GM12878 (cell line): ENCODE data around the gene CHRNG. TPM values are rescaled to one million over a fixed set of nuclear protein-coding genes. Genes with fewer than 3 reads are reported as not detected.

Experiments
- ATAC-seq: fragments of 200-7000 bp; cut with Tn5 transposase; 3 replicates; pipeline ENCODE4 v1.9.1; 2020; ENCODE audit warnings: mild to moderate bottlenecking, moderate library complexity
- BruUV-seq: library from RNA; stranded (reverse); fragments of 400-500 nt; replicated peaks from 2 replicates; lab custom pipeline; 2021; lab: Mats Ljungman, UMichigan
- CTCF ChIA-PET: fragments of 300-600 bp; sonication (Branson Sonifier 250); formaldehyde crosslinking; extraction: SDS; loops from one replicate; lab custom pipeline; 2021; ENCODE audit warnings: inconsistent platforms; lab: Yijun Ruan, JAX
- POLR2A ChIA-PET: fragments of 350-600 bp; formaldehyde crosslinking; extraction: SDS; loops from one replicate; lab custom pipeline; 2021; ENCODE audit warnings: inconsistent platforms; lab: Charles Lee
- RAD21 ChIA-PET: fragments of 300-600 bp; sonication (Branson Sonifier 250); formaldehyde crosslinking; loops from one replicate; lab custom pipeline; 2023; ENCODE audit warnings: antibody characterized with exemption; ENCODE audit not compliant: unreplicated experiment; lab: Charles Lee
- SMC1A ChIA-PET: fragments of 300-600 bp; sonication (Branson Sonifier 250); formaldehyde crosslinking; loops from one replicate; lab custom pipeline; 2023; ENCODE audit not compliant: unreplicated experiment, uncharacterized antibody; lab: Charles Lee
- DNase-seq: peaks from one replicate; pipeline ENCODE4 v3.0.0-alpha.2; 2011; ENCODE audit warnings: low read depth, low spot score
- FAIRE-seq: peaks from 3 replicates; lab custom pipeline; 2011; peaks lifted over from hg19 to GRCh38; lab: Jason Lieb, UNC
- H2AFZ ChIP-seq: 2 replicates; pipeline ENCODE4 v1.6.0; 2011; ENCODE audit warnings: low read depth, low read length, control low read depth; ENCODE audit not compliant: control insufficient read depth
- H3K27ac ChIP-seq: 2 replicates; pipeline ENCODE4 v1.5.1; 2011; ENCODE audit warnings: control low read depth; ENCODE audit not compliant: control insufficient read depth, insufficient read depth
- H3K27me3 ChIP-seq, 2 experiments: replicated peaks in 1 of 2; 2 replicates each; pipeline versions ENCODE4 v1.6.0 to v1.6.1; 2011; ENCODE audit warnings: low read length in 1 of 2; ENCODE audit not compliant: control insufficient read depth in 2 of 2, insufficient read depth in 2 of 2
- H3K36me3 ChIP-seq, 2 experiments: 2 replicates each; pipeline ENCODE4 v1.5.1; 2011; ENCODE audit warnings: low read length in 1 of 2; ENCODE audit not compliant: control insufficient read depth in 2 of 2, insufficient read depth in 2 of 2
- H3K4me1 ChIP-seq: 2 replicates; pipeline ENCODE4 v1.6.1; 2011; ENCODE audit warnings: mild to moderate bottlenecking, low read length, moderate library complexity, mixed read lengths; ENCODE audit not compliant: control insufficient read depth, insufficient read depth
- H3K4me2 ChIP-seq: 2 replicates; pipeline ENCODE4 v1.6.0; 2011; ENCODE audit warnings: control low read depth; ENCODE audit not compliant: control insufficient read depth, insufficient read depth
- H3K4me3 ChIP-seq: fragments of 200-600 bp; sonication (generic); 2 replicates; pipeline ENCODE4 v1.5.1; 2016
- H3K79me2 ChIP-seq: 2 replicates; pipeline ENCODE4 v1.6.0; 2011; ENCODE audit warnings: low read length; ENCODE audit not compliant: control insufficient read depth, insufficient read depth
- H3K9ac ChIP-seq: 2 replicates; pipeline ENCODE4 v1.8.0; 2011; ENCODE audit warnings: low read length, control low read depth, mixed read lengths; ENCODE audit not compliant: control insufficient read depth, insufficient read depth
- H3K9me3 ChIP-seq: replicated peaks from 3 replicates; pipeline ENCODE4 v1.5.1; 2011; ENCODE audit warnings: mild to moderate bottlenecking, low read length; ENCODE audit not compliant: control insufficient read depth, insufficient read depth
- H4K20me1 ChIP-seq: 2 replicates; pipeline ENCODE4 v1.6.0; 2011; ENCODE audit not compliant: control insufficient read depth, insufficient read depth
- MTA3 ChIP-seq: IDR thresholded peaks from 2 replicates; pipeline ENCODE4 v1.6.1; 2012; ENCODE audit warnings: low read length, inconsistent platforms, borderline replicate concordance
- RAD21 ChIP-seq: IDR thresholded peaks from 2 replicates; pipeline ENCODE4 v1.6.1; 2011; ENCODE audit warnings: mild to moderate bottlenecking, low read depth, low read length, moderate library complexity; ENCODE audit not compliant: insufficient read depth
- RB1 ChIP-seq: fragments of 450-650 bp; formaldehyde crosslinking; IDR thresholded peaks from 2 replicates; pipeline ENCODE4 v1.6.1; 2017; ENCODE audit warnings: mild to moderate bottlenecking, borderline replicate concordance
- SMAD5 ChIP-seq: IDR thresholded peaks from 2 replicates; pipeline ENCODE4 v1.6.1; 2016; ENCODE audit warnings: antibody characterized with exemption, low read depth
- SP1 ChIP-seq: IDR thresholded peaks from one replicate; pipeline ENCODE4 v1.6.1; 2011; ENCODE audit warnings: low read depth, low read length
- SUZ12 ChIP-seq: fragments of 200-600 bp; sonication (generic); IDR thresholded peaks from one replicate; pipeline ENCODE4 v1.6.1; 2018; ENCODE audit warnings: antibody characterized with exemption, mild to moderate bottlenecking; ENCODE audit not compliant: unreplicated experiment
- WGBS: methylation state at CpG from one replicate; pipeline ENCODE4 v1.1.6; 2016; ENCODE audit warnings: low lambda C conversion rate; ENCODE audit not compliant: insufficient replicate concordance, insufficient coverage; ENCODE audit errors: missing lambda C conversion rate; 5-methylcytosine and 5-hydroxymethylcytosine counted together
- in situ Hi-C: fragments of 300-500 bp; cut with MboI; formaldehyde crosslinking; loops from 9 replicates; pipeline ENCODE4 v1.14.3; 2018; ENCODE audit warnings: mixed read lengths
- intact Hi-C: fragments of 100-400 bp; cut with micrococcal nuclease; formaldehyde crosslinking; loops from one replicate; pipeline ENCODE4 v1.14.2; 2022; ENCODE audit not compliant: unreplicated experiment
- polyA plus RNA-seq, 11 experiments: library from polyadenylated mRNA; depleted of rRNA in 4 of 11; unstranded in 6 of 11; stranded (reverse) in 5 of 11; fragments of >200 nt; fragmentation: Nextera tagmentation in 4 of 11; fragmentation: Illumina TruSeq in 1 of 11; extraction: Ambion mirVana in 4 of 11; extraction: Trizol in 1 of 11; gene quantifications; 1 replicate in 1 of 11; 2 replicates in 10 of 11; pipeline versions ENCODE4 v1.2.1 to v1.2.3, GENCODE V29; 2011 to 2016; ENCODE audit warnings: inconsistent platforms in 2 of 11, missing spikeins in 2 of 11, low read depth in 1 of 11
- total RNA-seq, 4 experiments: library from RNA; depleted of rRNA in 3 of 4; stranded (reverse); fragments of >200 nt in 3 of 4; fragmentation: Illumina TruSeq in 1 of 4; extraction: Trizol in 1 of 4; gene quantifications; 2 replicates each; pipeline versions ENCODE4 v1.2.1 to v1.2.3, GENCODE V29; 2013 to 2021
- TF ChIP-seq, protein P1 (sequence below): fragments of 450-650 bp; IDR thresholded peaks from 2 replicates; pipeline ENCODE4 v1.6.1; 2016; ENCODE audit warnings: mild to moderate bottlenecking, moderate library complexity, borderline replicate concordance
- TF ChIP-seq, protein P2 (sequence below): IDR thresholded peaks from 2 replicates; pipeline ENCODE4 v1.6.1; 2011; ENCODE audit warnings: low read depth, low read length, improper control_type of control experiment, borderline replicate concordance
- TF ChIP-seq, protein P3 (sequence below): fragments of 150-350 bp; IDR thresholded peaks from 2 replicates; pipeline ENCODE4 v1.6.1; 2016; ENCODE audit warnings: low read depth, low read length
- TF ChIP-seq, protein P4 (sequence below): IDR thresholded peaks from 2 replicates; pipeline ENCODE4 v1.6.1; 2011; ENCODE audit warnings: low read depth, mild to moderate bottlenecking, low read length, moderate library complexity, borderline replicate concordance; ENCODE audit errors: extremely low read depth

Gene CHRNG
- total and polyA plus RNA-seq, 10 of the 15 experiments (the other 5 are each of a cell fraction or from before 2014, with no cell fraction given) = 0.17 TPM; not detected in 9

DNA sequence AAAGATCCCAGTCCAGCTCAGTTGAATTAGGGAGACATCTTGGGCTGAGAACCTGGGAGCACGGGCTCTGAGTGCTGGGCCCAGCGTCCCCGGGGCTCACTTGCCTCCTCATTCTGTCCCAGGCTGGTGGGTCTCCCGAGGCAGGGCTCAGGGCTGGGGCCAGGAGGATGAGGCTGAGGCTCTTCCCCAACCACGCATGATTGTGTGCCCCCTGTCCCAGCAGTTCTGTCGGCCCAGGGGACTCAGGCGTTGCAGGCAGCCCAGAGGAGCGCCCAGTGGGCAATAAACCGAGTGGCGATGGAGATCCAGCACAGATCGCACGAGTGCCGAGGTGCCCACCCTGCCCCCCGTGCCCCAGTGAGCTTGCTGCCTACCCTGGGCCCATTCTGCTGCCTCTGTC lies 18.4 kb upstream of the CHRNG start:
- H3K4me3 ChIP-seq = no peak overlapping the region
- no peak overlapping the region for H3K9ac ChIP-seq
- WGBS = 52% methylated on average over 14 of the region's 14 CpGs
- intact Hi-C loops (no loop called here), in situ Hi-C loops (no loop called here)
- H3K27ac ChIP-seq = no peak overlapping the region
- no peaks in the 10 kb centered on the region for H4K20me1 ChIP-seq
- peaks cover 3 to 6% of the 10 kb centered on the region in 2 experiments; a peak in 3 of 4 replicates for H3K27me3 ChIP-seq
- no TSS peak for BruUV-seq
- H3K36me3 ChIP-seq = no peaks in the 10 kb centered on the region
- POLR2A ChIA-PET = interaction anchor here (0.5 kb wide), 1 partner anchor 167 kb away, joined by 6 read pairs; no protein-coding TSS in a partner anchor
- FAIRE-seq (no peak), DNase-seq (no peak), ATAC-seq (no peak)
- no peak overlapping the region for H3K4me2 ChIP-seq
- RAD21 ChIA-PET = no interaction called here
- no peaks in the 10 kb centered on the region for H3K79me2 ChIP-seq
- no peaks in the 10 kb centered on the region for H3K4me1 ChIP-seq
- SMC1A ChIA-PET = no interaction called here
- CTCF ChIA-PET = interaction anchor here (0.7 to 1.6 kb wide), 4 partner anchors 11 to 1013 kb away, joined by 3 to 5 read pairs (median 4); no protein-coding TSS in a partner anchor
- no peaks in the 10 kb centered on the region for H3K9me3 ChIP-seq
- H2AFZ ChIP-seq = no peak overlapping the region
- TF ChIP-seq SUZ12 (no peak), MTA3 (no peak), RB1 (no peak), SMAD5 (no peak), RAD21 (no peak), SP1 (no peak)
- TF ChIP-seq, protein P1, sequence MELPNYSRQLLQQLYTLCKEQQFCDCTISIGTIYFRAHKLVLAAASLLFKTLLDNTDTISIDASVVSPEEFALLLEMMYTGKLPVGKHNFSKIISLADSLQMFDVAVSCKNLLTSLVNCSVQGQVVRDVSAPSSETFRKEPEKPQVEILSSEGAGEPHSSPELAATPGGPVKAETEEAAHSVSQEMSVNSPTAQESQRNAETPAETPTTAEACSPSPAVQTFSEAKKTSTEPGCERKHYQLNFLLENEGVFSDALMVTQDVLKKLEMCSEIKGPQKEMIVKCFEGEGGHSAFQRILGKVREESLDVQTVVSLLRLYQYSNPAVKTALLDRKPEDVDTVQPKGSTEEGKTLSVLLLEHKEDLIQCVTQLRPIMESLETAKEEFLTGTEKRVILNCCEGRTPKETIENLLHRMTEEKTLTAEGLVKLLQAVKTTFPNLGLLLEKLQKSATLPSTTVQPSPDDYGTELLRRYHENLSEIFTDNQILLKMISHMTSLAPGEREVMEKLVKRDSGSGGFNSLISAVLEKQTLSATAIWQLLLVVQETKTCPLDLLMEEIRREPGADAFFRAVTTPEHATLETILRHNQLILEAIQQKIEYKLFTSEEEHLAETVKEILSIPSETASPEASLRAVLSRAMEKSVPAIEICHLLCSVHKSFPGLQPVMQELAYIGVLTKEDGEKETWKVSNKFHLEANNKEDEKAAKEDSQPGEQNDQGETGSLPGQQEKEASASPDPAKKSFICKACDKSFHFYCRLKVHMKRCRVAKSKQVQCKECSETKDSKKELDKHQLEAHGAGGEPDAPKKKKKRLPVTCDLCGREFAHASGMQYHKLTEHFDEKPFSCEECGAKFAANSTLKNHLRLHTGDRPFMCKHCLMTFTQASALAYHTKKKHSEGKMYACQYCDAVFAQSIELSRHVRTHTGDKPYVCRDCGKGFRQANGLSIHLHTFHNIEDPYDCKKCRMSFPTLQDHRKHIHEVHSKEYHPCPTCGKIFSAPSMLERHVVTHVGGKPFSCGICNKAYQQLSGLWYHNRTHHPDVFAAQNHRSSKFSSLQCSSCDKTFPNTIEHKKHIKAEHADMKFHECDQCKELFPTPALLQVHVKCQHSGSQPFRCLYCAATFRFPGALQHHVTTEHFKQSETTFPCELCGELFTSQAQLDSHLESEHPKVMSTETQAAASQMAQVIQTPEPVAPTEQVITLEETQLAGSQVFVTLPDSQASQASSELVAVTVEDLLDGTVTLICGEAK = no peak
- TF ChIP-seq, protein P2, sequence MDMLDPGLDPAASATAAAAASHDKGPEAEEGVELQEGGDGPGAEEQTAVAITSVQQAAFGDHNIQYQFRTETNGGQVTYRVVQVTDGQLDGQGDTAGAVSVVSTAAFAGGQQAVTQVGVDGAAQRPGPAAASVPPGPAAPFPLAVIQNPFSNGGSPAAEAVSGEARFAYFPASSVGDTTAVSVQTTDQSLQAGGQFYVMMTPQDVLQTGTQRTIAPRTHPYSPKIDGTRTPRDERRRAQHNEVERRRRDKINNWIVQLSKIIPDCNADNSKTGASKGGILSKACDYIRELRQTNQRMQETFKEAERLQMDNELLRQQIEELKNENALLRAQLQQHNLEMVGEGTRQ = no peak
- TF ChIP-seq, protein P3, sequence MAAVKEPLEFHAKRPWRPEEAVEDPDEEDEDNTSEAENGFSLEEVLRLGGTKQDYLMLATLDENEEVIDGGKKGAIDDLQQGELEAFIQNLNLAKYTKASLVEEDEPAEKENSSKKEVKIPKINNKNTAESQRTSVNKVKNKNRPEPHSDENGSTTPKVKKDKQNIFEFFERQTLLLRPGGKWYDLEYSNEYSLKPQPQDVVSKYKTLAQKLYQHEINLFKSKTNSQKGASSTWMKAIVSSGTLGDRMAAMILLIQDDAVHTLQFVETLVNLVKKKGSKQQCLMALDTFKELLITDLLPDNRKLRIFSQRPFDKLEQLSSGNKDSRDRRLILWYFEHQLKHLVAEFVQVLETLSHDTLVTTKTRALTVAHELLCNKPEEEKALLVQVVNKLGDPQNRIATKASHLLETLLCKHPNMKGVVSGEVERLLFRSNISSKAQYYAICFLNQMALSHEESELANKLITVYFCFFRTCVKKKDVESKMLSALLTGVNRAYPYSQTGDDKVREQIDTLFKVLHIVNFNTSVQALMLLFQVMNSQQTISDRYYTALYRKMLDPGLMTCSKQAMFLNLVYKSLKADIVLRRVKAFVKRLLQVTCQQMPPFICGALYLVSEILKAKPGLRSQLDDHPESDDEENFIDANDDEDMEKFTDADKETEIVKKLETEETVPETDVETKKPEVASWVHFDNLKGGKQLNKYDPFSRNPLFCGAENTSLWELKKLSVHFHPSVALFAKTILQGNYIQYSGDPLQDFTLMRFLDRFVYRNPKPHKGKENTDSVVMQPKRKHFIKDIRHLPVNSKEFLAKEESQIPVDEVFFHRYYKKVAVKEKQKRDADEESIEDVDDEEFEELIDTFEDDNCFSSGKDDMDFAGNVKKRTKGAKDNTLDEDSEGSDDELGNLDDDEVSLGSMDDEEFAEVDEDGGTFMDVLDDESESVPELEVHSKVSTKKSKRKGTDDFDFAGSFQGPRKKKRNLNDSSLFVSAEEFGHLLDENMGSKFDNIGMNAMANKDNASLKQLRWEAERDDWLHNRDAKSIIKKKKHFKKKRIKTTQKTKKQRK = no peak
- TF ChIP-seq, protein P4, sequence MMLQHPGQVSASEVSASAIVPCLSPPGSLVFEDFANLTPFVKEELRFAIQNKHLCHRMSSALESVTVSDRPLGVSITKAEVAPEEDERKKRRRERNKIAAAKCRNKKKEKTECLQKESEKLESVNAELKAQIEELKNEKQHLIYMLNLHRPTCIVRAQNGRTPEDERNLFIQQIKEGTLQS = no peak
